SK-N-SH treated with all-trans-retinoic acid at 6 μM for 48 hours (cell line): ENCODE results near the gene NAT8L.

ENCODE experiments used
- ARNTL ChIP-seq: fragments of 450-650 bp; formaldehyde crosslinking; IDR thresholded peaks from 2 replicates; pipeline ENCODE4 v1.5.0; 2020; ENCODE audit warnings: low read depth, mild to moderate bottlenecking, moderate library complexity, borderline replicate concordance
- OSR1 ChIP-seq: fragments of 250-450 bp; sonication (Bioruptor Pico); IDR thresholded peaks from 2 replicates; pipeline ENCODE4 v1.8.0; 2022; ENCODE audit warnings: moderate library complexity, mild to moderate bottlenecking, inconsistent platforms
- PATZ1 ChIP-seq: fragments of 250-450 bp; sonication (Bioruptor Pico); IDR thresholded peaks from 2 replicates; pipeline ENCODE4 v1.8.0; 2020; ENCODE audit warnings: mild to moderate bottlenecking, moderate library complexity, borderline replicate concordance
- RARB ChIP-seq: fragments of 250-450 bp; sonication (Bioruptor Pico); IDR thresholded peaks from 2 replicates; pipeline ENCODE4 v1.8.0; 2021; ENCODE audit warnings: mild to moderate bottlenecking, moderate library complexity
- ZFP3 ChIP-seq: fragments of 250-450 bp; sonication (Bioruptor Pico); IDR thresholded peaks from 2 replicates; pipeline ENCODE4 v1.5.0; 2020; ENCODE audit warnings: mild to moderate bottlenecking, moderate library complexity
- ZFP30 ChIP-seq: fragments of 450-650 bp; formaldehyde crosslinking; IDR thresholded peaks from 2 replicates; pipeline ENCODE4 v1.5.0; 2022; ENCODE audit warnings: mild to moderate bottlenecking, moderate library complexity

- TF ChIP-seq RARB (CRISPR knock-in tag) (no peak), PATZ1 (no peak), ZFP3 (CRISPR knock-in tag) (no peak), OSR1 (CRISPR knock-in tag) (no peak), ARNTL (CRISPR knock-in tag) (no peak), ZFP30 (CRISPR knock-in tag) (no peak)
These were observed 12.0 kb upstream of the NAT8L start for GRCh38 chr4:2047031-2047660.
